ENCODE data around the gene PTPRU.

The PTPRU gene

GRCh38 chr1:29243871-29244200 lies 7.5 kb downstream of the PTPRU start:
- FAIRE-seq: no peak
- peak; percentile 21 for DNase-seq (ENCODE audit: low spot score)

DNA sequence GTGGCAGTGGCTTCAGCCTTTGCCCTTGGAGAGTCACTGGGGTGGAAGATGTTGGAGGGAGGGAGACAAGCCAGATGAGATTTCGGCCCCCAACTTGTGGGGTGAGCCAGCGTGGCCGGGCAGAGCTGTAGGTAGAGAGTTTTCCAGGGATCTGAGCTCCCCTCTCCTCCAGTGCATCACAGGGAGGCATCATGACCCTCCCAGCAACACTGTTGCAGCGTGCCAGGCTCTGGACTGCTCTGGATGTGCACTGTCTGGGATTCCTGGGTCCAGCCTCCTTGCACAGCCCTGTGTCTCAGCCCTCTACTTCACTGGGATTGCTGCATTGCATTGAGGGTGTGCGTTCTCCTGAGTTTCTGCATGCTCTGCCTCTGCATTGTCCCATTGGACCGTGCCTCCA lies 8.9 kb downstream of the PTPRU start:
- no peak for DNase-seq (ENCODE audit: low spot score)
- no peak for FAIRE-seq

DNA sequence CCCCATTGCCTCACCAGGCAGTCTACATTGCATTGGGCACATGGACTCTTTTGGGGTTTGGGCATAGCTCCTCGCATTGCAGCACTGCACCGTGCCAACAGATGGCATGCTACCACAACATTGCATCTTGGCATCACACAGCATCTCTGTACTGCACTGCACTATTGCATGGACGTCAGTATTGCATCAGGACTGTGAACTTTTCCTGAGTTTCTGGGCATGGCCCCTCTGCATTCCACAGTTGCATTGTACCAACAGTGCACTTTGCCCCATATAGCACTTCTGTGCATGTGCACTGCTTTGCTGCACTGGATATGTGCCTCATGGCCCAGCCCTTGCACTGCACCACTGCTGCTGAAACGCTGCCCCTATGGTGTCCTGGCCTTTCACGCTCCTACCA lies 9.6 kb downstream of the PTPRU start:
- FAIRE-seq (no peak), DNase-seq (ENCODE audit: low spot score) (no peak)

GRCh38 chr1:29247044-29247443 lies 10.7 kb downstream of the PTPRU start:
- FAIRE-seq (no peak), DNase-seq (ENCODE audit: low spot score) (no peak)

DNA sequence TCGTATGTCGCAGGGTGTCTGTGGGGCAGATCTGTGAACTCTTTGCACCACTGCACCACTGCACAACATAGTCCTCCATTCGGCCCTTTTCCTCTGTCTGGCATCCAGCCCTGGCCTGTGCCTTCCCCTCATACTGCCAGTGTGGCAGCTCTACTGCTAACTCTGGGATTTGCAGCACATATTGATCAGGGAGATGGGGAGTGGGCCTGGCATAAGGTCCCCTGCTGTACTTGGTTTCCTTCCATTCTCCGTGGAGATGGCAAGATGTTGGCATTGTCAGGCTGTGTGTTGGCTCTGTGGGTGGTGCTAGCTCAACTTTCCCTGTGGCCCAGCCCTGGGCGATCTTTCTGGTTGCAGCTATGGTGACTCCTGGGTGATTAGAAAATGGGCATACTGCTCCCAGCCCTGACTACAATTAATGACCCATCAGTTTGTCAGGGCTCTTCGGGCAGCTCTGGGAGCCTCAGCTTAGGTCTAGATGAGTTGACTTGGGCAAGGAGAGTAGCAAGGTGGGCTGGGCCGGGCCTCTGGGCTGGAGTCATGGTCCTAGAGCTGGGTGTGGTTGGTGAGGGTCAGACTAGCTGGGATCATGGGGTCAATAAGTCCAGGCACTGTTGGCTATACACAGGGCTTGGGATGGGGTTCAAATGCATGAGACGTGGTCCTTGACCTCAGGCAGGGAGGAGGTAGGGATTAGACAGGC lies 11.4 kb downstream of the PTPRU start:
- FAIRE-seq: no peak
- DNase-seq (ENCODE audit: low spot score): no peak

GRCh38 chr1:29248409-29248808 lies 12.1 kb downstream of the PTPRU start:
- FAIRE-seq: no peak
- DNase-seq (ENCODE audit: low spot score): no peak

DNA sequence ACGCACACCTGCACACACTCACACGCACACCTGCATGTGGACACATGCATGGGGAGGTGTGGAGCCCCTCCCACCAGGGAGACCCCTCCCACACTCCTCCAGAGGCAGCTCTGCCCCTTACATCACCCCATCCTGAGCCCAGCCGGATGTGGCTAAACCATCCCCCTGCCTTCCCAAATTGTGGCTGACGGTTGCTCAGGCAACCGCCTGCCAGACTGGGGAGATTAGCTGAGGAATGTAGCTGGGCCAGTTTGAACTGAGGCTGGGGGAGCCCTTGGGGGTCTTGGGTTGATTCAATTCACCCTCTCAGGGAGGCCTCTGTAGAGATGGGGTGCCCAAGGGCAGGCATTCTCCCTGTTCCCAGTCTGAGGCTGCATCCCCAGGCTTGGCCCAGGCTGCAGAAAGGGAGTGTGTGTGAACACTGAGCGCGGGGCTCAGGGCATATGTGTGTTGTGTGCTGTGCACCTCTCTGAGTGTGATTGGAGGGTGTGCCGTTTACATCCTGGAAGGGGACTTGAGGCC lies 12.9 kb downstream of the PTPRU start:
- DNase-seq (ENCODE audit: low spot score): no peak
- no peak for FAIRE-seq

- DNase-seq (ENCODE audit: low spot score) (no peak), FAIRE-seq (no peak)
Measured at GRCh38 chr1:29249951-29250581, 13.7 kb downstream of the PTPRU start.

- DNase-seq (ENCODE audit: low spot score) (no peak), FAIRE-seq (no peak)
Measured at GRCh38 chr1:29251164-29252124, 15.1 kb downstream of the PTPRU start.

GRCh38 chr1:29253180-29253579 lies 16.9 kb downstream of the PTPRU start:
- DNase-seq (ENCODE audit: low spot score): no peak
- FAIRE-seq: no peak

DNA sequence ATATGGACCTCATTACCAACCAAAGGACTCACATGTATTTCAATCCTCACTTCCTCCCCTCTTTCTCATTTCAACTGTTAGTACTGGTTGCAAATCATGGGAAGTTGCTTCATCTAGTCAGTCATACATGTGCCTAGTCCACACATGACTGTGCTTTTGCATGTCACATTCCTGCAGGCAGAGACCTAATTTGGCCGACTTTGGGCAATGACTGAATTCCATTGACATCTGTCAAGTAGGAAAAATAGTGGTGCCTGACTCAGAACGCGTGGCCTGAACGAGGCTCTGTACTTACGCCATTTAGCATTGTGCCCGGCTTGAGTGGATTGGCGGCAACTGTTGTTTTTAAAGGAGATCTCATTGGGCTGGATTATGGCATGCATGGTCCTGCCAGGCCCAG lies 18.0 kb downstream of the PTPRU start:
- FAIRE-seq (no peak), DNase-seq (ENCODE audit: low spot score) (no peak)

DNA sequence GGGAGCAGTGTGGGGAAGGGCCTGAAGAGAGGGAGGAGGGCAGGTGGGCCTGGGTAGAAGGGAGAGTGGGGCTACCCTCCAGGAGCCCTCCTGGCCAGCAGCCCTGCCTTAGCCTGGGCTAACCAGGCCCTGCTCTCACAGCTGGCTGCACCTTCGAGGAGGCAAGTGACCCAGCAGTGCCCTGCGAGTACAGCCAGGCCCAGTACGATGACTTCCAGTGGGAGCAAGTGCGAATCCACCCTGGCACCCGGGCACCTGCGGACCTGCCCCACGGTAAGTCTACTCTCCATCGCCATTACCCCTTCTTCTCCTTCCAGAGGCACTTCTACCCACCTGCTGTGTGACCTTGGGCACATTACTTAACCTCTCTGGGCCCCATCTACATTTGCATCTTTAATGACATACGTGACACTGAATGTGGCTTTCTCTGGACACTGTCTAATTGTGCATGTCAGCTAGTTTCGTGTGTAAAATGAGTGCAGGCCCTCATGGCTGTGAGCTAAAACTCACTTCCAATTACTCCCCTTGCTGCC lies 18.9 kb downstream of the PTPRU start:
- DNase-seq (ENCODE audit: low spot score) (no peak), FAIRE-seq (no peak)

- no peak for FAIRE-seq
- no peak for DNase-seq (ENCODE audit: low spot score)
Measured at GRCh38 chr1:29256394-29256793, 20.1 kb downstream of the PTPRU start.

- no peak for FAIRE-seq
- DNase-seq (ENCODE audit: low spot score): no peak
Measured at GRCh38 chr1:29256979-29257804, 20.9 kb downstream of the PTPRU start.

GRCh38 chr1:29258189-29258975 lies 22.1 kb downstream of the PTPRU start:
- FAIRE-seq: no peak
- no peak for DNase-seq (ENCODE audit: low spot score)

DNA sequence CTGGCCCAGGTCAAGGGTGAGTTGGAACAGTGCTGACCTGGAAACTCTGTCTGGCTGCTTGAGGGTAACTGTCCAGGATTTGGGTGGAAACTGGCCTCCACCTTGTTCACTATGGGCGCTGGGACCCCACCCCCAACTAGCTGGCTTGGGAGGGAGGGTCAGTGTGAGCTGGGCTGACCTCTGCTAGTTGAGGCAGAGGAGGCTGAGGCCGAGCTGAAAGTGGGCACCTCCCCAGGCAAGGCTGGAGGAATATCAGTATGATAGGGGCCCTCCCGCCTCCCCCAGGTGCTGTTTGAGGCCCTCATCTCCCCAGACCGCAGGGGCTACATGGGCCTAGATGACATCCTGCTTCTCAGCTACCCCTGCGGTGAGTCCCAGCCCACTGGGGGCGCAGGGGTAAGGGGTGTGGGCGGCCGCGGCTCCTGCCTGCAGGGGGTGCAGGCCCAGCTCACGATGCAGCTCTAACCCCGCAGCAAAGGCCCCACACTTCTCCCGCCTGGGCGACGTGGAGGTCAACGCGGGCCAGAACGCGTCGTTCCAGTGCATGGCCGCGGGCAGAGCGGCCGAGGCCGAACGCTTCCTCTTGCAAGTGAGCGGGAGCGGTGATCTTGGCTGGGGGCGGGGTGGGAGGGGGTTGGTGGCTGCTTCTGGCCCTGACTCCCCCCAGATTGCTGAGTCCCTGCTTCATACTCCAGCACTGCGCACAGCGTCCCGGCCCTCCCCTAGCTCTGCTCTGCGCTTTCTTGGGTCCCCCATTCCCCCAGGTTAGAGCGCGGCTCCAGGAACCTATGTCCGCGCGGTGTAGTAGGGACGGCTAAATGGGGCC lies 22.9 kb downstream of the PTPRU start:
- FAIRE-seq (no peak), DNase-seq (ENCODE audit: low spot score) (no peak)

DNA sequence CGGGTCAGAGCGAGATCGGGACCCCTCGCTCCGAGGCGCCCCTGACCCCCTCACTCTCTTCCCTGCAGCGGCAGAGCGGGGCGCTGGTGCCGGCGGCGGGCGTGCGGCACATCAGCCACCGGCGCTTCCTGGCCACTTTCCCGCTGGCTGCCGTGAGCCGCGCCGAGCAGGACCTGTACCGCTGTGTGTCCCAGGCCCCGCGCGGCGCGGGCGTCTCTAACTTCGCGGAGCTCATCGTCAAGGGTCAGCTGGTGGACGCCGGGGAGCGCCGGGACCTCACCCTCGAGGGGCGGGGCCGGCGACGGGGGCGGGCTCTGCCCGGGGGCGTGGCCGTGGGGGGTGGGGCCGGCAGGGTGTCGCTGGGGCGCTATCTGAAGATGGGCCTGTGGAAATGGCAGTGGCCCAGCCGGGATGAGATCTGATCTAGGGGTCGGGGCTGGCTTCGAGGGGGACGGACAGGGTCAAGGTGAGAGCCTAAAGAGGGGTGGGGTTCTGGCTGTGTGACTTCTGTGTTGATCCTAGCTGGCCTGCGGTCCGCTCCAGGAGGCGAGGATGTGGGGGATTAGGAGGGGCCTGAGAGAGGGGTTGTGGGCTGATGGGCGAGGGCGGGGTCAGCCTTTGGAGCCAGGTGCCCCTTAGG lies 23.6 kb downstream of the PTPRU start:
- FAIRE-seq (no peak), DNase-seq (ENCODE audit: low spot score) (no peak)

- DNase-seq (ENCODE audit: low spot score): no peak
- FAIRE-seq: no peak
Measured at GRCh38 chr1:29260531-29260930, 24.2 kb downstream of the PTPRU start.

Data from RCC 7860 (cell line).